GM21717 (cell line): ENCODE results near the gene FSD1.

Experiments
- ATAC-seq: cut with Tn5 transposase; IDR thresholded peaks from one replicate; pipeline ENCODE4 v1.9.1; 2021; ENCODE audit warnings: mild to moderate bottlenecking, moderate library complexity; ENCODE audit not compliant: unreplicated experiment

FSD1 gene

DNA sequence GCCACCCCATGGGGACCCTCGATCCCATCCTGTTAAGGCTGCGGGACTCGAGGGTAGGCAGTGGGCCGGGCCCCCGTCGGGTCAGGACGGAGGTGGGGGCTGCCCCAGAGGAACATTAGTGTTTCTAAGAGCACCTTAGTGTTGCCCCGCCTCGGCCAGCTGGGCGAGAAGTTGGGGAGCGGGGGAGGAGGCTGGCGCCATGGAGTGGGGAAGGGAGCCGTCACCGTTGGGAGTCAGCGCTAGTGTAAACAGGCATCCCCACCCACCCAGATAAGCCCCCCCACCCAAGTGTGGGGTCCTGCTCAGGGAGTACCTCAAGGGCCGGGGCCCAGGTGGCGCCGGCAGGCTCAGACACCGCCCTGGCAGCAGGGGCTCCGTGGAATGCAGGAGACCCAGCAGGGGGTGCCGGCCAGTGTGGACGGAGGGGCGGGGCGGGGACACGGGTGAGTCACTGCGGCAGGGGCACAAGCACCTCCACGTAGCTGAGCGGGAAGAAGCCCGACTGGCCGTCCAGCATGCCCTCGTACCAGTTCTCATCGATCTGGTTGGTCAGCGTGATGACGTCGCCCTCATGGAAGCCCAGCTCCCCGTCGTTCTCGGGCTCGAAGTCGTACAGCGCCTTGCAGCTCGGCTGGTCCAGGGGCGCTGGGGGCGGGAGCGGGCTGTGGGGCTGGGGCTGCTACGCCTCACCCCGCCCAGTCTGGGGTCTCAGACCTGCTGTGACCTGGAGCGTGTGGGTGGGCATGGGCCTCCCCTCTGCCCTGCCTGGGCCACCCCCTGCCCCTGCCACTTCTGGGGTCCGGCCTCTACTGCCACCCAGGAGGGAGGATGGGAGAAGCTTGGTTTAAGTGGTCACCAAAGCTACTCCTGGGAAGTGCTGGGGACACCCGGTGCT is 57.0 kb downstream of the FSD1 start:
- no peak for ATAC-seq

DNA sequence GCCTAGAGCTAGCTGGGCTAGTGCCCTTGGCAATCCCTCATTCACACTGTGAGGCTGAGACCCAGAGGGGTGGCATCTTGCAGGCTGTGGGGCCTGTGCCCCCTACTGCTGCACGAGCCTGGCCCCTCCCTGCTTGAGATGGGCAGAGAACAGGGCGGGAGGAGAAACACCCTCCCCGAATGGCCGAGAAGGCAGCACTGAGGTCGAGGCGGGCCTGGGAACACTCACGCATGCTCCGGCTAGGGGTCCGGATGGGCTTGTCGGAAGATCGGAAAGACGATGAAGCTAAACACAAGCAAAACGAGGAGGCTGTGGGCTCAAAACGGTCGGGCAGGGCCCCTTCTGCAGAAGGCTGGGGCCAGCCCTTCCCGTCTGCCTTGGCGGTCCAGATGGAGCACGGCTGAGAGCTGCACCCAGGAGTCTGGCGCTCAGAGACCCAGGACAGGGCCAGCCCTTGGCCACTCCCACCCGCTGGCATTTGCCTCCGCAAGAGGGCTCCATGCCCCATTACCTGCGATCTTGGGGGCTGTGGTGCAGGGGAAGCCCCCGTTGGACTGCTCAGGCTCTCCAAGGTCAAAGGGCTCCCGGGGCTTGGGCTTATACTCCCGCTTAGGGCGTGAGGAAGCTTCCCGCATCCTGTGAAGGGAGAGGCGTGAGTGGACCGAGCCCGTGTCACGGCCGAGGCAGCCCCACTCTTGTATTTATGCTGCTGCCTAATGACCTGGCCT is 57.9 kb downstream of the FSD1 start:
- no peak for ATAC-seq

DNA sequence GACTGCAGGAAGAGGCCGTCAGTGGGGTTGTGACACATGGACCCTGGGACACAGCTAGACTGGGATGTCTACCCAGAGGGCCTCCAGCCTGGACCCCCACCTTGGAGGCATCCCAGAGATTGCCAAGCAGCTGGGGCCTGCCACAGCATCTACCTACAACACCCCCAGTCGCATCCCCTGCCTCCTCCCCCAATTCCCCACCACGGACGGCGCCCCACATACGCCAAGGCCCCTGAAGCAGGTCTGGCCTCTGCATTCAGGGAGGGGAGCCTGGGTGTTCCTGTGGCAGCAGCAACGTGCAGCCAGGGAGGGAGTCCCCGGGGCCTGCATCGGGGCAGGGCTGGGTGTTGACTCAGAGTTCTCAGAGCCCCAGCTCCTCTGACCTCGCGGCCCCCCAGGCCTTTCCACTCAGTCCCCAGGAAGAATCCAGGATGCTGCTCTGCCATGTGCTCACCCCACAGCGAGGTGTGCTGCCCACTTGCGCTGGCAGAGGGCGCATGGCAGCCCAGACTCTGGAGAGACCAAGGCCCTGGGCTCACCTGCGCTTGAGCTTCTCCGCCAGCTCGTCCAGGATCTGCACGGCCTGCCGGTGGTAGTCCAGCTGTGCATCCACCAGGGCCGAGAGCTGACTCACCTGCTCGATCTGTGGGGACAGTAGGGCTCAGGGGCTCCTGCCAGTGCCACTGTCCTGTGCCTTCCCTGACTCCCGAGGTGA is 58.6 kb downstream of the FSD1 start:
- no peak for ATAC-seq

DNA sequence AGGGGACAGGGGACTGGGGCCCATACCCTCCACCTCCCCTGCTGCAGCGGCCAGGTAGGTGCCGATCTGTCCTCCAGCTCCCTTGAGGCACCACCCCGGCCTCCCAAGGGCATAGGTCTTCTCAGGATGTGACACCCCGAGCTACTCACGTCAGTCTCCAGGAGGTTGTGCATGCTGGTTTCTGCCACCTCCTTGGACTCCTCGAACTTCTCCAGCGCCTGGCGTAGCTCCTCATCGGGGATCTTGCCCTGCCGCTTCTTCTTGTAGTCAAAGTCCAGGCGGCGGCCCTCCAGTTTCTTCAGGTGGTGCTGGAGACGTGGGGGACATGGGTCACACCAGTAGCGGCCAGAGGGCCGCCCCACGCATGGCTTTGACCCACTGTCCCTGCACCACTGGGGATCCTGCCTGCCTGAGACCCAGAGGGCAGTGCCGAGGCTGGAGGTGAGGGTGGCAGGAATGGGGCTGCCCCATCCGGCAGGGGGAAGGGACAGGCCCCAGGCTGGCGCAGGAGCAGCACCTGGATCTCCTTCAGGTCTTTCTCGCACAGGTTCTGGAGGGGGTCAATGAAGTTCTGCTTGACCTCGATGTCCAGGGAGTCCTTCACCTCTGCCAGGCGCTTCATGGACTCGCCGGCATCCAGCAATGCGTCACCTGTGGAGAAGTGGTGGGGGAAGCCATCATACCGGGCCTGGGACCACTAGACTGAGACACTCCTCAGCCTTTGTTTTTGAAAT is 59.3 kb downstream of the FSD1 start:
- ATAC-seq, result no peak

DNA sequence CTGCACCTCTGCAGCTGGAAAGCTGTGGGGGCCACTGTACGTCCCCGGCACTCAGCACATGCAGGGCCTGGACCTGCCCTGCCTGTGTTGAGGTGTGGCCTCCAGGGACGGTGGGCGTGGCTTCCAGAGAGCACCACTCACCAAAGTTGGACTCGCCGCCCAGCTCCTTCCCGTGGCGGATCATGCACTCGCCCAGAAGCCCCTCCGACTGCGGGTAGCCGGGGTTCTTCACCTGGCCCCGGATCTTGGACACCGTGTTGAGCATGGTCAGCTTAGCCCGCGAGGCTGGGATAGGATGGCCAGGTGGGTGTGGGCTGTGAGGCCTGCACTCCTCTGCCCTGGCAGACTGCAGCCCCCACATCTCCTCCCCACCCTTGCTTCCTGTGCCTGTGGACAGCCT is 60.9 kb downstream of the FSD1 start:
- no peak for ATAC-seq

DNA sequence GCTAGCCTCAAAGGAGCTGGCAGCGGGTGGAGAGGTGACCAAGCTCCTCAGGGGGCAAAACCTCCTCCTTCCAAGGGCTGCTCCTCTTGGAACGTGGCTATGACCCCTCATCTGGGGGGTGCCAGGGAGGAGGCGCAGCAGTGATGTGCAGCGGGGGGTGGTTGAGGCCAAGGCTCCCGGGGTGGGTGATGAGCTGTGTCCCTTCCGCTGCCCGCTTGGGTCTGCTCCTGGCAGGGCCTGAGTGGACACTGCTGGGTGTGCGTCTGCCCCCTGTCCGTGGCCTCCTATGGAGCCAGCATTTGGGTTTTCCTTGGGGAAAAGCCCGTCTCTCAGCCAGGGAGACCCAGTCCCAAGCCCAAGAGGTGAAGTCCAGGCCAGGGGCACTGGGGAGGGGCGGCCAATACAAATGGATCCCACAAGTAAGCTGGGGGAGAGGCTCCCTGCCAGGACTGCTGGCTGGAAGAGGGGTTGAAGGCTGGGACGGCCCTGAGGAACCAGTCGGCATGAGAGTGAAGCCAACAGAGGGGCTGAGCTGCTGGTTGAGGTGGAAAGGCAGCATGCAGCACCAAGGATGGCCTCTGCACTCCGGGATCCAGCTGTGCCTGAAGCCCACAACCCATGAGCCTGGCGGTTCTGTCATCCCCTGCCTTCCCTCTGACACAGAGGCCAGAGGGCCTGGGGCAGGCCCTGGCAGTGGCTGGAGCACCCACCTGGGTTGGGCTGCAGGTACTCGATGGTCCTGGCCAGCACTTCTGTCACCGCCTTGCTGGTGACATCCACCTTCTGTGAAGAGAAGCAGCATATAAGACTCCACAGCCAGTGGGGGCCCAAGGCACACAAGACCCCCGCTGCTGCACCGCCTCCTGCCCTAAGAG is 61.6 kb downstream of the FSD1 start:
- no peak for ATAC-seq

DNA sequence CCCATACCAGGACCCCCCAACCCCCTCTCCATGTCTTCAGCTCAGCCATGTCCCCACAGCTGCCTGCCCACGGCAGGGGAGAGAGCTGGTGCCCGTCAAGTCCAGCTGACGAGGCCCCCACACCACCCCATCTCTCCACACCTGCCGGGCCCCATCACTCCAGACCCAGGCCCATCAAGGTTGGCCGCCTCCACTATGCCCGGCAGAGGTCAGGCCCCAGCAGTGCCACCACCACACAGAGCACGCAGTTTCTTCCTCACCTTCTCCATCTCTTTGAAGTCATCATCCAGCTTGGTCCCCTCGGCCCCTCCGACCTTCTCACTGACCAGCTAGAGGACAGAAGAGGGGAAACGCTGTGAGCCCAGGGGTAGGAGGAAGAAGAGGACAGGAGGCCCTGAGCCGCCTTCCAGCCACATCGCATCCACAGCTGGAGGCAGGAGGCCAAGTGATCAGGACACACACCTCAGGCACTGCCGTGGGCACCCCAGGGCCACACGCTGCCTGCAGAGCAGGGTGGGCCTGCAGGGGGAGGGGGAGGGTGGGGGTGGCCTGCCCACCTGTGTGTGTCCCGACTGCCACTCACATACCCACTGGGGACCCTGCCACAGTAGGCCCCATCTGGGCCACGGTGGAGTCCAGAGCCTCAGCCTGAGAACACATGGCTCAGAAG is 62.4 kb downstream of the FSD1 start:
- no peak for ATAC-seq

DNA sequence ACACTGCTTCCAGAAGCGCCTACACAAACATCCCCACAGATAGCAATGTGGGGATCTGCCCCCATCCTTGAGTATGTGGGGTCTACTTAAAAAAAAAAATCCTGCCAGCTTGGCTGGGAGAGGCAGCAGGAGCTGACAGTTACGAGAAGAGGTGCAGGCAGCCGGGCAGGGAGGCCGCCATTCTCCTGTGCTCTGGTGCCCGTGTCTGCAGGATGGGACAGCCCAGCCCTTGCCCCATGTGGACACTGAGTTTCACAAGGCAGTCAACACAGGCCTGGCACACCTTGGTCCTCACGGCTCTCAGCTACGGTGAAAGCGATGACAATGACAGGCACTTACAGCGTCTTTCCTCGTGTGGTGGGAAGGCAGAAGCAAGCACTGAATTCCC is 62.9 kb downstream of the FSD1 start:
- no peak for ATAC-seq

DNA sequence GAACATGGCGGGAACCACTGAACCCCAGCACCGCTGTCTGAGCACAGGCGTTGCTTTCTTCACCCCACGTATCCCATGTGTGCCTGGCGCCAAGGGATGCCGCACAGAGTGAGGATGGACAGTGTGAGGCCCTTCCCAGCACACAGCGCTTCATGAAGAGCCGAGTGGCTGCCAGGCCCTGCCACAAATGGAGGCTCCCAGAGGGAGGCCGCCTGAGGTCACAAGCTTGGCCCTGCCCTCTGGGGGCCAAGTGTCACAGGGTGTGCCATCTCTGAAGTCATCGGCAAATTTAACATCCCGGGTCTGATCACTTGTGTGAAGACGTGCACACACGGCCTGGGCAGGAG is 63.4 kb downstream of the FSD1 start:
- no peak for ATAC-seq

DNA sequence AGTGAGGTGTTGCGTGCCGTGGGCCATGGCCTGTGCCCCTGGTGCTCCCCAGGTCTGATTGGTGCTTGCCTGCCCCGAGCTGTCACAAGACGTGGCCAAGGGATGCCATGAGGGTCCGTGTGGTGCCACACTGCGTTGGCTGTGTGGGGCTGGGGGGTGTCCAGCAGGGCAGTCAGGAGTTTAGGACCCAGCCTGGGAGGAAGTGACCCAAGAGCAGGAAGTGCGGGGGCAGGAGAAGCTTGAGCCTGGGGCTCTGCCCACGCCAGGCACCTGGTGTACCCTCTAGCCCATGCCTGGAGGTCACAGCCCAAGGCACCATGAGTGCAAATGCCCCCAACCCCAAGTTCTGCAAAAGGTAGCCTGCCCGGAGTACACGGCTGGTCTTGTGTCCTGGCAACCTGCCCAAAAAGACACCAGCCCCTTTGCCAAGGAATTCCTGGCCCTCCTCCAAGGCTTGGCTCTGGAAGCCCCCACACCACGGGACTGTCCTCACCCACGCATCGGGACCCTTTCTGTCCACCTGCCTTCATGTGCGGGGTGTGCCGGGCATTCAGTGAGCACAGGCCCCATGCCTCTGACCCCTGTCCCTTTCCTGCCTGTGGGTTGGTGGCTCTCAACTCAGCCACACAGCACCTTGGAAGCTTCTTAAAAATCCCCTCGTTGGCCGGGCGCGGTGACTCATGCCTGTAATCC is 63.9 kb downstream of the FSD1 start:
- ATAC-seq, result no peak

DNA sequence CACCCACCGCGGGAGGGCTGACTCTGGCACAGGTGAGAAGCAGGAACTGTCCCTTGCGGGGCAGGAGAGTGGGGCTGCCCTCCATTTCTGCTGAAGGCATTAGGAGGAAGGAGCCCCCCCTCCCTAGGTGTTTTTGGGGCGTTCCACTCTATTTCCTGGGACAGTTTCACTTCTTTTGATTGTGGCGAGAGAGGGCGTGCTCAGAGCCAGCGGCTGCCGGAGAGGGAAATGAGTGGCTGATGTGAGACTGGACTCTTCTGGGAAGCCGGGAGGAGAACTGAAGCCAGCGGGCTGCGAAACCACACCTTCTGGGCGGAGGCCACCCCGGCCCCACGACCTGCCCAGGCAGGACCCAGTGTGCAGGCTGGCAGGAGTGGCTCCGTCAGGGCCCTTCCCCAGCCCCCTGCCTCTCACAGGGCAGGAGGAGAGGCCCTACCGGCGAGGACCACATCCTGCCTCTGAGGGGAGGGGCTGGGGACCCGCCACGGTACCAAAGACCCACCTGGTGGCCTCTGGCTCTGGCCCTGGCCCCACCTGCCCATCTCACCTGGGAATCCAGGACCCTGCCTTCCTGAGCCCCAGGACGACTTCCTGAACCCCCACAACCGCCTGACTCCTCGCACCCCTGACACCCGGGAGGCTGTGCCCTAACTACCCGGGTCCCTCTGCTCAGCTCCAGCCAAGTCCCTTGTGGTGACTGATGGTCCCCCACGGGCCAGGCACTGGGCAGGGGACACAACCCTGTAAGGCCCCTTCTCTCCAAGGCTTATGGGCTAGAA is 64.9 kb downstream of the FSD1 start:
- ATAC-seq, result peak; percentile 45

DNA sequence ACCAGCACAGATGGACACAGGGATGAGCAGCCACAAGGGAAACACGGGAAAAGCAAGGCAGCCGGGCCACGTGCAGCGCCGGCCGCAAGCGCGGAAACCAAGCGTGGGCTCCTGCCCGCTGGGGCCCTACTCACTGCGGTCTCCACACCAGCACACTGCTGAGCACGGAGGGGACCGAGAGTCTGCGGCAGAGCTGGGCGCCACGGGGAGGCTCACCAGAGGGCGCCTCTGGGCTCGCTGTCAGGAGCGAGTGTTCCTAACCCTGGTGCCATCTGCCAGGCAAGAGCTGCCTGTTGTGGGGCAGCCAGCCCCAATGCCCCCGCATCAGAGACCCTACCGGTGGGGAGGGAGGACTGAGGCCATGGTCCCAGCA is 65.5 kb downstream of the FSD1 start:
- ATAC-seq, result peak; percentile 37

DNA sequence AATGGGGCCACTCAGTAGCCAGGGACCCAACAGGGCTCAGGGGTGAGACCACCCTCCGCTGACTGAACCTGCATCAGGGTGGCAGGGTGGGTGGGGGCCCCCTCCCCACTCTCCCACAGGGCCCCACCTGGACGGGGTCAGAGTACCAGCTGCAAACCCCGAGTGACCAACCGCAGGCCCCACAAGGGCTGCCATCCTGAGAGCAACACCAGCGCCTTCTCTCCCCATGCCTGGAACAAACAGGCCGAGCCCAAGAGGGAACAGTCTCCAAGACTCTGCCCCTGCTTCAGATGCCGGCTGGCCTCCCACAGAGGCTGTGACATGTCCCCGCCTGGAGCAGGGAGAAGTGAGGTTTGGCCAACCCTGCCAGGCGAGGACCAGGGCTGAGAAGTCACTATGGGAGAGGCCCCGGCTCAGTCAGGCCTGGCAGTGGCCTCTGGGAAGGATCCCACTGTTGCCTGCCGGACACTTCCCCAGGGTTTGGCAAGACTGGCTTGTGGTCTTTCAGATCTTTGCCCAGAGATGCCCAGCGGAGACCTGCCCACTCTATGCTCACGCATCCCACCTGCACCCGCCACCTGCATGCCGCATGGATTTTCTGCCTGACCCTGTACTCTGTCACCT is 66.1 kb downstream of the FSD1 start:
- ATAC-seq, result no peak

DNA sequence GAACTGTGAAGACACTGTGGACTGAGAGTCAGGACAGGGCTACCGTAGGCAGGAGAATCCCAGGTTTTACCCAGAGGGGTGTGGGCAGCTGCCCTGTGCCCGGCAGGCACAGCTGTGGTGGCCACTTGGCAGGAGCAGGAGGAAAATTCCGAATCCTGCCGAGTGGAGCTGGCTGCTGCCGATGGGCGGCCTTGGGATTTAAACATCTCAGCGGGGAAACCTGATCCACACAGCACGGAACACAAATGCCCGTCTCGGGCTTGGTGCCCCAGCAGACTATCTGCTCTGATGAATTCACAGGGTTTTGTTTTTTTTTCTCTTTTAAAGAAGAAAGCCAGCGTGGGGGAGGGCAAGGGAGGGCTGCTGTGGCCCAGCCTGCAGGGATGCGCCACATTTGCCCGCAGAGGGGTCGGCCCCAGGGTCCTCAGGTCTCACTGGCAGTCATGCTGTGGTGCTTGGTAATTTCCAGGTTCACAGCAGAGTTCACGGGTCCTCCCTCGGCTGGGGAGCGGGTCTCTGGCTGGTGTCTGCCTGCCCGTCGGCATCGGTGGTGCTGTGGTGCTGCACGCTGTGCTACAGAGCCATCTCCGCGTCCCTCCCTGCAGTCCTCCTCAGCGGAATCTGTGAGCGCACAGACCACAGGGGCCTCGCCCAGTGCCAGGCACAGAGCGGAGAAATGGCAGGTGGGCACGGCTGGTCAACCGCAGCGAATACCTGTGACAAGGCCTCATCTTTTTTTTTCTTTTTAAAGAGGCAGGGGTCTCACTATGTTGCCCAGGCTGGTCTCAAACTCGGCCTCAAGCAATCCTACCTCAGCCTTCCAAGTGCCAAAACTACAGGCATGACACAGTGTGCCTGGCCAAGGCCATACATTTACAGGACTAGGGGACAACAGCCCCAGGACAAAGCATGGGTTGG is 67.1 kb downstream of the FSD1 start:
- ATAC-seq, result no peak

DNA sequence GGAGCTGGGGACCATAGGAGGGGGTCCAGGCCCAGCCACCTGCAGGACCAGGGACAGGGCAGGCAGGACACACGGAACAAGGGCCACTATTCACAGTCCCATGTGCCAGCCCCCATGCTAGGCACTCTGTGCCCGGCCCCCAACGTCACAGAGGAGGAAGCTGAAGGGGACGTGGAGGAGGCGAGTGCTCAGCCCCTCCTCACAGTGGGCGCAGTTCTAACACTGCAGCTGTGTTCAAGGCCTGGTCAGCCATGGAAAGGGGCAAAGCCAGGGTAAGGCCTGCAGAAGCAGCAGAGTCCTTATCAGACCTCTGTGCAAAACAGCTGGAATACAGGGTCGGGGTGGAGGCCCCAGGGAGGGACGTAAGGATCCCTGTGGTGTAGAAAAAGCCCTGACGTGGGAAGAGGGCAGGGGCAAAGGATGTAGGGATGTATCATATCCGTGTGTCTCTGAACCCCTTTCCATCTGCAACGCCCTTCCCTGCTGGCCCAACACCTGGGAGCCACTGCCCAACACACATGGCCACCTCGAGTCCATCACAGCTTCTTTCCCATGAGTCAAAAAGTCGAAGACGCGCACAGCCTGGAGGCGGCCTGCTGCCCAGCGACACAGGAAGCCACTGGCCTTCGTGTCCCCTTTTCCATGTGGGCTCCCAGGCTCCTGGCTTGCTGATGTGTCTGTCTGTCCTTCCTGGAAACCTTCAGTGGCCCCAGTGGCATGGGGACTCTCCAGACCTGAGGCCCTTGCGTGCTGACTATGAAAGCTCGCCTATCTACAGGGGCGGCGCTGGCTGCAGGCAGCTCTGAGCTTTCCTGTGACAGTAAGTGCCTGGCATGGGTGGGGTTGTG is 68.0 kb downstream of the FSD1 start:
- no peak for ATAC-seq

DNA sequence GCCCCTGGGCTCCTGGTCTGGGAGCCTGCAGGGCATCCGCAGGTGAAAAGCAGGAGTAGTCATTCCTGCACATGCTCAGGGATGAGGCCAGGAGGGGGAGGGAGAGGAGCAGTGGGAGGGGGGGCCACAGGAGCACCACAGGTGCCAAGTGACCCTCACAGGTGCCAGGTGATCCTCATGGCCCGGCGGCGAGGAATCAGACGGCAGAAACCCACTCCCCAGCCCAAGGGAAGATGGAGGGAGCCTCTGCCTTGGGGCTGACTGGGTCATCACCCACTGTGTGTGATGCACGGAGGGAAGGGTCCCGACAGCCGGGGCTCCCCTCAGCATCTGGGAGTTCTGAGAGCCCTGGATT is 68.6 kb downstream of the FSD1 start:
- ATAC-seq, result no peak
